GM13976 (cell line): ENCODE results near the gene SGPP2.

Experiments
- DNase-seq: peaks from one replicate; pipeline ENCODE4 v3.0.0; 2012; ENCODE audit warnings: low spot score
- in situ Hi-C: fragments of 300-500 bp; cut with MboI; formaldehyde crosslinking; loops from one replicate; pipeline ENCODE4 v1.12.0; 2022; ENCODE audit warnings: low sequenced_read_pairs, mixed read lengths, inconsistent platforms; ENCODE audit not compliant: unreplicated experiment
- TF ChIP-seq, protein P1 (sequence below): IDR thresholded peaks from 2 replicates; pipeline ENCODE4 v1.5.1; 2012; ENCODE audit warnings: borderline replicate concordance, mild to moderate bottlenecking; ENCODE audit not compliant: insufficient read depth; ENCODE audit errors: extremely low read depth, missing control alignments, control extremely low read depth

SGPP2 gene

DNA sequence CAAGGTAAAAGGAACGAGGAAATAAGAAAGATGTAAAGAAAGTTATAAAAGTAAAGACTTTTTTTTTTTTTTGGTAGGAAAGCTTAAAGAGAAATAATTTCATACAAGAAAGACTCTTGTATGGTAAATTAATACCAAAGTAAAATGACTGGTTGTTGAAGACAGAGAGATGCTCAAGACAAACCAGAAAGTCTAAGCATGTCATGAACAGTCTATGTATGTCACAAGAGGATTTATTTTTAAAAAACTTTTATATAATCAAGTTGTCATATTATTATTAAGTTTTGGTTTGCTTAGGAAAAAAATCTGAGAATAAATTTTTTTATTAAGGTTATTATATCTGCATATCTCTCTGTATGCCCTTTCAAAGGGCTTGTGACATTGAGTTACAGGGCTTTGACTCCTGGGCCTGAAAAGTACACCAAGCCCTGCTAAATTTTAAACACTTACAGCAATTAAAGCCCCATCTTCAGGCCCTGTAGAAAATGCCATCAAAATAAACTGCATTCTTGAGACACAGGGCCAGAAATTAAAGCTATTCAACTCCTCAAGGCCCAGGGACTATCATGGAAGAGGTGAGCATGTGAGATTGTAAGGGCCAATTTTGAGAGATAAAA is 10.9 kb upstream of the SGPP2 start:
- TF ChIP-seq, protein P1, sequence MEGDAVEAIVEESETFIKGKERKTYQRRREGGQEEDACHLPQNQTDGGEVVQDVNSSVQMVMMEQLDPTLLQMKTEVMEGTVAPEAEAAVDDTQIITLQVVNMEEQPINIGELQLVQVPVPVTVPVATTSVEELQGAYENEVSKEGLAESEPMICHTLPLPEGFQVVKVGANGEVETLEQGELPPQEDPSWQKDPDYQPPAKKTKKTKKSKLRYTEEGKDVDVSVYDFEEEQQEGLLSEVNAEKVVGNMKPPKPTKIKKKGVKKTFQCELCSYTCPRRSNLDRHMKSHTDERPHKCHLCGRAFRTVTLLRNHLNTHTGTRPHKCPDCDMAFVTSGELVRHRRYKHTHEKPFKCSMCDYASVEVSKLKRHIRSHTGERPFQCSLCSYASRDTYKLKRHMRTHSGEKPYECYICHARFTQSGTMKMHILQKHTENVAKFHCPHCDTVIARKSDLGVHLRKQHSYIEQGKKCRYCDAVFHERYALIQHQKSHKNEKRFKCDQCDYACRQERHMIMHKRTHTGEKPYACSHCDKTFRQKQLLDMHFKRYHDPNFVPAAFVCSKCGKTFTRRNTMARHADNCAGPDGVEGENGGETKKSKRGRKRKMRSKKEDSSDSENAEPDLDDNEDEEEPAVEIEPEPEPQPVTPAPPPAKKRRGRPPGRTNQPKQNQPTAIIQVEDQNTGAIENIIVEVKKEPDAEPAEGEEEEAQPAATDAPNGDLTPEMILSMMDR: no peak
- DNase-seq: no peak
- in situ Hi-C loops: no loop called here

DNA sequence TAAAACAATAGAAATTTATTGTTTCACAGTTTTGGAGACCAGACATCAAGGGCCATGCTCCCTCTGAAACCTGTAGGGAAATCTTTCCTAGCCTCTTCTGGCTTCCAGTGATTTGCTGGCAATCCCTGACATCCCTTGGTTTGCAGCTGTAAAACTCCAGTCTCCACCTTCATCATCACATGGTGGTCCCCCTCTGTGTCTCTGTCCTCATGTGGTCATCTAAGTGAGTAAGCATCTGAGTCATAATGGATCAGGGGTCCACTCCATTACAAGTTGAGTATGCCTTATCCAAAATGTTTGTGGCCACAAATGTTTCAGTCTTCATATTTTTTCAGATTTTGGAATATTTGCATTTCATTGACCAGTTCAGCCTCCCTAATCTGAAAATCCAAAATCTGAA is 5.6 kb upstream of the SGPP2 start:
- in situ Hi-C loops: no loop called here
- no peak for DNase-seq
- TF ChIP-seq, protein P1: no peak

DNA sequence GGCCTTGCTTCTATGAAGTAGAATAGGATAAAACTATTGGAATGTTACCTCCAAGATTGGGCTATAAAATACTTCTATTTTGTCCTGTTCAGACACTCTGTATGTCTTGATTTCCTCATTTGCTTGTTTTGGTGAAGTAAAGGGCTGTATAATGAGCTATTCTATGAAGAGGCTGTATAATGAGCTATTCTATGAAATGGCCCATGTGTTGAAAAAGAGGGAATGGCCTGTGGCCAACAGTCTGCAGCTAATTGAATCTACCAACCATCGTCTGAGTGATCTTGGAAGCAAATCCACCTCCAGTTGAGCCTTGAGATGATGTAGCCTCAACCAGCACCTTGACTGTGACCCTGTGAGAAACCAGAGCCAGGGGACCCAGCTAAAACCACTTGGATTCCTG is 3.8 kb upstream of the SGPP2 start:
- TF ChIP-seq, protein P1: no peak
- no peak for DNase-seq
- in situ Hi-C loops: loop anchor here (10.0 kb wide), 1 partner anchor 96 kb away; a partner anchor contains a TSS

DNA sequence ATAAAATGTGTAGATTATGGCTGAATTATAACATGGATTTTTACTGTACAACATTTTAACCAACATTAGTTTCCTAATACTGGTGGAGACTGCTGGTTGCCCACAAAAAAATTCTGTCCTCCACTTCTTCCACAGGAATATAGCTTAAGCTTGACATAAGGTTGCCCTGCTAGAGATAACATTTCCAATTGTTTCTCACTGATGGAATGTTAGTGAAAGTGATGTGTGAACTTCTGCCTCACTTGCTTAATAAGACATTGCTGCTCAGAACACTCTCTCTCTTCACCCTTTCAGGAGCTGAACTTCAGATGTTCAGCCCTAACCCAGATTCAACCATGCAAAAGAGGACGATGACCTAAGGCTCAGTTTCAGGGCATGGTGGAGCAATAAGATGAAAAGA is 2.7 kb upstream of the SGPP2 start:
- TF ChIP-seq, protein P1: no peak
- DNase-seq: no peak
- in situ Hi-C loops: loop anchor here (10.0 kb wide), 1 partner anchor 97 kb away; a partner anchor contains a TSS

DNA sequence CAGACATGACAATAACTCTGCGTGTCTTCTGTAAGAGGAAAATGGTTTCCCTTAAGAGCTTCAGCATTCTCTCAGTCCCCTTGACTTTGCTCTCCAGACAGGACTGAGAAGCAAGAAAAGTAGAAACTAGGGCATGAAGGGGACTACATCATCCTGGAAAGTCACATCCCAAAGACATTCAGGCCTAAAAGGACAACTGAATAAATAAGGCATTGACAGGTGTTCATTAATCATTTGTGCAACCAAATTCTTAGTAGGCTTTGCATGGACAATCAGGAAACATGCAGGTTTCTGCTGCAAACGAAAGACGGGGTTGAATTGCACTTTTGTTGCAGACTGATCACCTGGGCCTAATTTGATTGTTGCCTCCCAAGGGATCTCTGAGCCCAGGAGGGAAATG is 1.2 kb upstream of the SGPP2 start:
- in situ Hi-C loops: loop anchor here (10.0 kb wide), 1 partner anchor 98 kb away; a partner anchor contains a TSS
- no peak for DNase-seq
- TF ChIP-seq, protein P1: no peak

DNA sequence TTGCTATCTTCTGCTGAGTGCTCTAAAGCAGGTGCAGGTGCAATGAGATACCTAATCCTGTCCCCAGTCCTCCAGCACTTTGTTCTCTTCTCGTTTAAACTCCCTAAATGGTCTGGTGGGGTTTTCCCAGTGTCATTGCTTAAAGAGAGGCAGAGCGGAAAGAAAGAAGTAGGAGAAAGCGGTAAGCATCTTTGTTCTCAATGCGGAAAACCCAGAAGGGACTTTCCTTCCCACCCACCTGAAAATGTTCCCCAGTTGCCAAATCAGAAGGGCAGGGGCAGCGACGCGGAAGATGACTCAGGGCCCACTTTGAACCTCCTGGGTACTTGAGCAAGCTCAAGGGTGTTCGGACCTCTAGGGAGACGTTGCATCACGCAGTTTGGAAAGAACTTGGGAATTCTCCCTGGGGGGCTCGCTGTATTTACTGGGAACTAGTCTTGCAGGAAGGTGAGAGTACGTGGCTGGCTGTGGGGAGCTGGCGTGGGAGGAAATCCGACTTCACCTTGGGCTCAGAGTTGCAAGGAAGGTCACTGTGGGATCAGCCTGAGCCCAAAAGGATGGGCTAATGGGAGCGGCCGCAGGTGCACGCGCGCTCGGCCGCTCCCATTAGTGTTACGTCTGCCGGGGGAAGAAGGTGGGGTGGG is 589 bp upstream of the SGPP2 start:
- DNase-seq: peak; percentile 69
- in situ Hi-C loops: loop anchor here (10.0 kb wide), 1 partner anchor 99 kb away; a partner anchor contains a TSS
- TF ChIP-seq, protein P1: no peak
